K562 (cell line): Measurements from ENCODE around the gene FAM177B. TPM values are rescaled to one million over a fixed set of nuclear protein-coding genes. Genes with fewer than 3 reads are reported as not detected.

ENCODE experiments used
- CBFA2T3 ChIP-seq: fragments of 450-650 bp; IDR thresholded peaks from 2 replicates; pipeline ENCODE4 v1.6.1; 2017
- EP400 ChIP-seq: fragments of 450-650 bp; IDR thresholded peaks from 2 replicates; pipeline ENCODE4 v1.6.1; 2017; ENCODE audit warnings: antibody characterized with exemption, mild to moderate bottlenecking, moderate library complexity
- KLF13 ChIP-seq: fragments of 450-650 bp; IDR thresholded peaks from 2 replicates; pipeline ENCODE4 v1.6.1; 2016; ENCODE audit warnings: missing genetic modification characterization, low read depth, mild to moderate bottlenecking, missing compliant biosample characterization, moderate library complexity, borderline replicate concordance
- MYC ChIP-seq, 2 experiments: fragments of 250-450 bp in 1 of 2; sonication (Bioruptor Pico) in 1 of 2; IDR thresholded peaks; 2 replicates each; pipeline versions ENCODE4 v1.5.1 to v1.6.1; 2012 to 2021; ENCODE audit warnings: low read depth in 2 of 2, borderline replicate concordance in 1 of 2, improper control_type of control experiment in 1 of 2, low read length in 1 of 2, mild to moderate bottlenecking in 1 of 2, moderate library complexity in 1 of 2
- NR2C2 ChIP-seq, 2 experiments: fragments of 200-800 bp in 1 of 2; sonication (Bioruptor generic) in 1 of 2; sonication (generic) in 1 of 2; formaldehyde crosslinking in 1 of 2; IDR thresholded peaks; 2 replicates each; pipeline versions ENCODE4 v1.6.1 to v1.8.0; 2016 to 2022; ENCODE audit warnings: mild to moderate bottlenecking in 1 of 2, missing compliant biosample characterization in 1 of 2, missing genetic modification characterization in 1 of 2, missing genetic modification reagents in 1 of 2
- PHB2 ChIP-seq: fragments of 450-650 bp; IDR thresholded peaks from 2 replicates; pipeline ENCODE4 v1.6.1; 2017; ENCODE audit warnings: low read depth
- RFX7 ChIP-seq: fragments of 250-450 bp; sonication (Bioruptor Pico); IDR thresholded peaks from 2 replicates; pipeline ENCODE4 v1.5.1; 2021; ENCODE audit warnings: mild to moderate bottlenecking
- SRSF7 ChIP-seq: fragments of 200-400 bp; formaldehyde crosslinking; optimal IDR thresholded peaks from 2 replicates; pipeline ENCODE3; 2017; ENCODE audit warnings: mild to moderate bottlenecking, low read depth, low read length
- polyA plus RNA-seq, 8 experiments: library from polyadenylated mRNA; depleted of rRNA in 4 of 8; stranded (reverse) in 5 of 8; unstranded in 3 of 8; fragments of >200 nt; fragmentation: Nextera tagmentation in 2 of 8; fragmentation: Illumina TruSeq in 1 of 8; extraction: Ambion mirVana in 2 of 8; extraction: Trizol in 1 of 8; gene quantifications; 2 replicates each; pipeline versions ENCODE4 v1.2.1 to v1.2.3, GENCODE V29; 2011 to 2014; ENCODE audit warnings: inconsistent platforms in 1 of 8, missing spikeins in 1 of 8
- total RNA-seq, 7 experiments: library from RNA; depleted of rRNA in 6 of 7; stranded (reverse); fragments of >200 nt in 6 of 7; fragmentation: Illumina TruSeq in 2 of 7; extraction: Trizol in 2 of 7; gene quantifications; 2 replicates each; pipeline versions ENCODE4 v1.2.1 to v1.2.3, GENCODE V29; 2011 to 2021; ENCODE audit warnings: low replicate concordance in 1 of 7
- TF ChIP-seq, protein P1 (sequence below): fragments of 450-650 bp; IDR thresholded peaks from 2 replicates; pipeline ENCODE4 v1.6.1; 2016; ENCODE audit warnings: low read depth
- TF ChIP-seq, protein P2 (sequence below): fragments of 250-450 bp; sonication (Bioruptor Pico); IDR thresholded peaks from 2 replicates; pipeline ENCODE4 v1.8.0; 2021; ENCODE audit warnings: mild to moderate bottlenecking, moderate library complexity
- TF ChIP-seq, protein P3 (sequence below): sonication (generic); formaldehyde crosslinking; IDR thresholded peaks from 2 replicates; pipeline ENCODE4 v1.8.0; 2022; ENCODE audit warnings: mild to moderate bottlenecking, missing genetic modification reagents

Gene FAM177B
- total and polyA plus RNA-seq, 9 of the 15 experiments (the other 6 are each of a cell fraction or from before 2014, with no cell fraction given): not detected

DNA sequence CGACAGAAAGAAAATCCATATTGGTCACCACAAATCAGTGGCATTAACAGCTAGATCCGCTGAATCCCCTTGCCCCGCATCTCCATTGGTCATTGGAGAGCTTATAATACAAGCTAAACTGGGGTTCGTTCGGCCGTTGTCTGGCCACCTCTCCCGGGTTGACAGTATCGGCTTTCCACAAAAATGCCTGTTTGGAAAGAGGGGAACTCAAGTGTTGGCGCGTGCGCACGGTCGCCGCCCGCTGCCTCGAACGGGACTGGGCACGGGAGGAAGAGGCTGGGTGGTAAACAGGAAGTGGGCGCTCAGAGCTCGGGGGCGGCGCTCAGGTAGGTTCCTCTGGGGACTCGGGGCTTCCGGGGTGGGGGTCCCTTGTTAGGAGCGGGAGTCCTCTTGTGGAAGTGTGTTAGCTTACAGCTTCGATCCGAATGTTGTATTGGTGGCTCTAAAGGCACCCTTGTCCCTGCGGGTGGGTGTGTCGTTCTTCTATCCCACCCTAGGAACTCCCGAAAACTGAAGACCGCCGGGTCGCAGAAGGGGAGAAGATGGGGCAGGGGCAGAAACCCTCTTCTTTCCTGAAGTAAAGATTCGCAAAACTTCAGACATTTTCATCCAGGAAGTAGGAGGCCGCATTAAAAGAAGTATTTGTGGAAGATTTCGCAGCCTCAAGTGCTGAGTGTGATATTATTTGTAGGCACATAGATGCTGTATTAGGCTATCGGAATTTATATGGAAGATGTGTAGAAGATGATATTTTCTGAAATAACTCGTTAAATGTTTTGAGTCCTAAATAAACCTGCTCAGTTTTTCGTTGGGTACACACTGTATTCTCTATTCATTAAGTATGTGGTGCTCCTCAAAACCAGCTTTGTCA, 23.7 kb upstream of the FAM177B start (continued):
- TF ChIP-seq, protein P1, sequence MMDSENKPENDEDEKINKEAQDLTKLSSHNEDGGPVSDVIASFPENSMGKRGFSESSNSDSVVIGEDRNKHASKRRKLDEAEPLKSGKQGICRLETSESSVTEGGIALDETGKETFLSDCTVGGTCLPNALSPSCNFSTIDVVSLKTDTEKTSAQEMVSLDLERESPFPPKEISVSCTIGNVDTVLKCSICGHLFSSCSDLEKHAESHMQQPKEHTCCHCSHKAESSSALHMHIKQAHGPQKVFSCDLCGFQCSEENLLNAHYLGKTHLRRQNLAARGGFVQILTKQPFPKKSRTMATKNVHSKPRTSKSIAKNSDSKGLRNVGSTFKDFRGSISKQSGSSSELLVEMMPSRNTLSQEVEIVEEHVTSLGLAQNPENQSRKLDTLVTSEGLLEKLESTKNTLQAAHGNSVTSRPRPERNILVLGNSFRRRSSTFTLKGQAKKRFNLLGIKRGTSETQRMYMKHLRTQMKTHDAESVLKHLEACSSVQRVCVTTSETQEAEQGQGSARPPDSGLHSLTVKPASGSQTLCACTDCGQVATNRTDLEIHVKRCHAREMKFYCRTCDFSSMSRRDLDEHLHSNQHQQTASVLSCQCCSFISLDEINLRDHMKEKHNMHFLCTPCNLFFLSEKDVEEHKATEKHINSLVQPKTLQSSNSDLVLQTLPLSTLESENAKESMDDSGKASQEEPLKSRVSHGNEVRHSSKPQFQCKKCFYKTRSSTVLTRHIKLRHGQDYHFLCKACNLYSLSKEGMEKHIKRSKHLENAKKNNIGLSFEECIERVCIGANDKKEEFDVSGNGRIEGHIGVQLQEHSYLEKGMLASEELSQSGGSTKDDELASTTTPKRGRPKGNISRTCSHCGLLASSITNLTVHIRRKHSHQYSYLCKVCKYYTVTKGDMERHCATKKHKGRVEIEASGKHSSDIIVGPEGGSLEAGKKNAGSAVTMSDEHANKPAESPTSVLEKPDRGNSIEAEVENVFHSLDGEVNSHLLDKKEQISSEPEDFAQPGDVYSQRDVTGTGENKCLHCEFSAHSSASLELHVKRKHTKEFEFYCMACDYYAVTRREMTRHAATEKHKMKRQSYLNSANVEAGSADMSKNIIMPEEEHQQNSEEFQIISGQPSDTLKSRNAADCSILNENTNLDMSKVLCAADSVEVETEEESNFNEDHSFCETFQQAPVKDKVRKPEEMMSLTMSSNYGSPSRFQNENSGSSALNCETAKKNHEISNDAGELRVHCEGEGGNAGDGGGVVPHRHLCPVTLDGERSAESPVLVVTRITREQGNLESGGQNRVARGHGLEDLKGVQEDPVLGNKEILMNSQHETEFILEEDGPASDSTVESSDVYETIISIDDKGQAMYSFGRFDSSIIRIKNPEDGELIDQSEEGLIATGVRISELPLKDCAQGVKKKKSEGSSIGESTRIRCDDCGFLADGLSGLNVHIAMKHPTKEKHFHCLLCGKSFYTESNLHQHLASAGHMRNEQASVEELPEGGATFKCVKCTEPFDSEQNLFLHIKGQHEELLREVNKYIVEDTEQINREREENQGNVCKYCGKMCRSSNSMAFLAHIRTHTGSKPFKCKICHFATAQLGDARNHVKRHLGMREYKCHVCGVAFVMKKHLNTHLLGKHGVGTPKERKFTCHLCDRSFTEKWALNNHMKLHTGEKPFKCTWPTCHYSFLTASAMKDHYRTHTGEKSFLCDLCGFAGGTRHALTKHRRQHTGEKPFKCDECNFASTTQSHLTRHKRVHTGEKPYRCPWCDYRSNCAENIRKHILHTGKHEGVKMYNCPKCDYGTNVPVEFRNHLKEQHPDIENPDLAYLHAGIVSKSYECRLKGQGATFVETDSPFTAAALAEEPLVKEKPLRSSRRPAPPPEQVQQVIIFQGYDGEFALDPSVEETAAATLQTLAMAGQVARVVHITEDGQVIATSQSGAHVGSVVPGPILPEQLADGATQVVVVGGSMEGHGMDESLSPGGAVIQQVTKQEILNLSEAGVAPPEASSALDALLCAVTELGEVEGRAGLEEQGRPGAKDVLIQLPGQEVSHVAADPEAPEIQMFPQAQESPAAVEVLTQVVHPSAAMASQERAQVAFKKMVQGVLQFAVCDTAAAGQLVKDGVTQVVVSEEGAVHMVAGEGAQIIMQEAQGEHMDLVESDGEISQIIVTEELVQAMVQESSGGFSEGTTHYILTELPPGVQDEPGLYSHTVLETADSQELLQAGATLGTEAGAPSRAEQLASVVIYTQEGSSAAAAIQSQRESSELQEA: no peak
- no peak for TF ChIP-seq RFX7 (CRISPR knock-in tag)
- 0 out of 2 replicates have a peak, but pooled peaks have one; percentile 16 for TF ChIP-seq KLF13
- TF ChIP-seq, protein P2, sequence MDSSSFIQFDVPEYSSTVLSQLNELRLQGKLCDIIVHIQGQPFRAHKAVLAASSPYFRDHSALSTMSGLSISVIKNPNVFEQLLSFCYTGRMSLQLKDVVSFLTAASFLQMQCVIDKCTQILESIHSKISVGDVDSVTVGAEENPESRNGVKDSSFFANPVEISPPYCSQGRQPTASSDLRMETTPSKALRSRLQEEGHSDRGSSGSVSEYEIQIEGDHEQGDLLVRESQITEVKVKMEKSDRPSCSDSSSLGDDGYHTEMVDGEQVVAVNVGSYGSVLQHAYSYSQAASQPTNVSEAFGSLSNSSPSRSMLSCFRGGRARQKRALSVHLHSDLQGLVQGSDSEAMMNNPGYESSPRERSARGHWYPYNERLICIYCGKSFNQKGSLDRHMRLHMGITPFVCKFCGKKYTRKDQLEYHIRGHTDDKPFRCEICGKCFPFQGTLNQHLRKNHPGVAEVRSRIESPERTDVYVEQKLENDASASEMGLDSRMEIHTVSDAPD (CRISPR knock-in tag): no peak
- peak; percentile 56; the same call in 1 of the 2 replicates for TF ChIP-seq MYC (IDR thresholded peaks at IDR 0.05; ENCODE audit: low read depth, low read length)
- TF ChIP-seq MYC (CRISPR knock-in tag; IDR thresholded peaks at IDR 0.05; ENCODE audit: borderline replicate concordance, low read depth): no peak
- TF ChIP-seq, protein P3, sequence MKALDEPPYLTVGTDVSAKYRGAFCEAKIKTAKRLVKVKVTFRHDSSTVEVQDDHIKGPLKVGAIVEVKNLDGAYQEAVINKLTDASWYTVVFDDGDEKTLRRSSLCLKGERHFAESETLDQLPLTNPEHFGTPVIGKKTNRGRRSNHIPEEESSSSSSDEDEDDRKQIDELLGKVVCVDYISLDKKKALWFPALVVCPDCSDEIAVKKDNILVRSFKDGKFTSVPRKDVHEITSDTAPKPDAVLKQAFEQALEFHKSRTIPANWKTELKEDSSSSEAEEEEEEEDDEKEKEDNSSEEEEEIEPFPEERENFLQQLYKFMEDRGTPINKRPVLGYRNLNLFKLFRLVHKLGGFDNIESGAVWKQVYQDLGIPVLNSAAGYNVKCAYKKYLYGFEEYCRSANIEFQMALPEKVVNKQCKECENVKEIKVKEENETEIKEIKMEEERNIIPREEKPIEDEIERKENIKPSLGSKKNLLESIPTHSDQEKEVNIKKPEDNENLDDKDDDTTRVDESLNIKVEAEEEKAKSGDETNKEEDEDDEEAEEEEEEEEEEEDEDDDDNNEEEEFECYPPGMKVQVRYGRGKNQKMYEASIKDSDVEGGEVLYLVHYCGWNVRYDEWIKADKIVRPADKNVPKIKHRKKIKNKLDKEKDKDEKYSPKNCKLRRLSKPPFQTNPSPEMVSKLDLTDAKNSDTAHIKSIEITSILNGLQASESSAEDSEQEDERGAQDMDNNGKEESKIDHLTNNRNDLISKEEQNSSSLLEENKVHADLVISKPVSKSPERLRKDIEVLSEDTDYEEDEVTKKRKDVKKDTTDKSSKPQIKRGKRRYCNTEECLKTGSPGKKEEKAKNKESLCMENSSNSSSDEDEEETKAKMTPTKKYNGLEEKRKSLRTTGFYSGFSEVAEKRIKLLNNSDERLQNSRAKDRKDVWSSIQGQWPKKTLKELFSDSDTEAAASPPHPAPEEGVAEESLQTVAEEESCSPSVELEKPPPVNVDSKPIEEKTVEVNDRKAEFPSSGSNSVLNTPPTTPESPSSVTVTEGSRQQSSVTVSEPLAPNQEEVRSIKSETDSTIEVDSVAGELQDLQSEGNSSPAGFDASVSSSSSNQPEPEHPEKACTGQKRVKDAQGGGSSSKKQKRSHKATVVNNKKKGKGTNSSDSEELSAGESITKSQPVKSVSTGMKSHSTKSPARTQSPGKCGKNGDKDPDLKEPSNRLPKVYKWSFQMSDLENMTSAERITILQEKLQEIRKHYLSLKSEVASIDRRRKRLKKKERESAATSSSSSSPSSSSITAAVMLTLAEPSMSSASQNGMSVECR (CRISPR knock-in tag): no peak; the same call in 1 of the 2 replicates
- TF ChIP-seq SRSF7: no peak
- TF ChIP-seq PHB2: no peak
- no peak for TF ChIP-seq NR2C2 (CRISPR knock-in tag; IDR thresholded peaks at IDR 0.05)
- TF ChIP-seq NR2C2 (tag; IDR thresholded peaks at IDR 0.05): no peak
- TF ChIP-seq CBFA2T3: no peak
- peak; percentile 69 for TF ChIP-seq EP400
